Posterior cingulate gyrus (tissue), 11 donors: ENCODE results near the gene LEAP2.
A peak's percentile ranks its signal among the peaks of the same experiment; 100 is the strongest.
"Not testable (repeated sequence)": the region's sequence is repeated elsewhere in the genome, so short reads cannot be mapped to it uniquely, and the experiment has no call there.

ENCODE experiments used
- DNase-seq, 10 donors: peaks; one replicate each; pipeline versions ENCODE4 v3.0.0 to v3.0.0-alpha.2; 2020 to 2021; ENCODE audit warnings: mixed read lengths in 3 of 10
- intact Hi-C: fragments of 100-400 bp; cut with DNase I; formaldehyde crosslinking; loops from one replicate; pipeline ENCODE4 v1.15.1; 2023

Gene LEAP2

GRCh38 chr5:132839426-132840301 lies 33.8 kb upstream of the LEAP2 start:
- intact Hi-C loops: loop anchor here (10.0 kb wide), 1 partner anchor 125 kb away; the partner anchor contains the start of gene AFF4
- DNase-seq: no peak

GRCh38 chr5:132840313-132840712 lies 33.2 kb upstream of the LEAP2 start:
- DNase-seq: no peak
- intact Hi-C loops: no loop called here

GRCh38 chr5:132840896-132841295 lies 32.6 kb upstream of the LEAP2 start:
- DNase-seq: no peak

GRCh38 chr5:132841305-132841704 lies 32.2 kb upstream of the LEAP2 start:
- intact Hi-C loops: no loop called here
- DNase-seq: no peak

More at GRCh38 chr5:132840896-132841295, 32.6 kb upstream of the LEAP2 start:
- intact Hi-C loops: no loop called here

GRCh38 chr5:132848270-132848669 lies 25.2 kb upstream of the LEAP2 start:
- no peak for DNase-seq
- intact Hi-C loops: no loop called here

- DNase-seq: no peak
- intact Hi-C loops: no loop called here
These were observed 24.1 kb upstream of the LEAP2 start for GRCh38 chr5:132849347-132849746.

- no peak for DNase-seq
These were observed 23.4 kb upstream of the LEAP2 start for GRCh38 chr5:132850066-132850465.

GRCh38 chr5:132853323-132853722 lies 20.1 kb upstream of the LEAP2 start:
- DNase-seq: no peak
- intact Hi-C loops: no loop called here

More at GRCh38 chr5:132850066-132850465, 23.4 kb upstream of the LEAP2 start:
- intact Hi-C loops: no loop called here

GRCh38 chr5:132853790-132854189 lies 19.7 kb upstream of the LEAP2 start:
- intact Hi-C loops: no loop called here
- DNase-seq: no peak

- DNase-seq: no peak
- intact Hi-C loops: no loop called here
These were observed 19.2 kb upstream of the LEAP2 start for GRCh38 chr5:132854301-132854700.

GRCh38 chr5:132854992-132855391 lies 18.5 kb upstream of the LEAP2 start:
- DNase-seq, intact Hi-C loops: not testable (repeated sequence)

- intact Hi-C loops: no loop called here
- no peak for DNase-seq
These were observed 17.5 kb upstream of the LEAP2 start for GRCh38 chr5:132856011-132856410.

- intact Hi-C loops: loop anchor here (10.0 kb wide), 1 partner anchor 205 kb away; the partner anchor contains the start of gene IL13
- DNase-seq: no peak
These were observed 13.5 kb upstream of the LEAP2 start for GRCh38 chr5:132859889-132860437.

- intact Hi-C loops: loop anchor here (10.0 kb wide), 1 partner anchor 206 kb away; the partner anchor contains the start of gene IL13
- no peak for DNase-seq
These were observed 12.7 kb upstream of the LEAP2 start for GRCh38 chr5:132860742-132861141.

- intact Hi-C loops: loop anchor here (5.0 to 10.0 kb wide), 4 partner anchors 34 to 211 kb away; partner anchors contain the start of genes IL13, KIF3A and SHROOM1
- DNase-seq: no peak
These were observed 7.7 kb upstream of the LEAP2 start for GRCh38 chr5:132865668-132866341.

- intact Hi-C loops: loop anchor here (5.0 to 10.0 kb wide), 4 partner anchors 34 to 212 kb away; partner anchors contain the start of genes IL13, KIF3A and SHROOM1
- peak; percentile 95 to 100 (median 97) for DNase-seq
These were observed 7.0 kb upstream of the LEAP2 start, which contains the start of the genes GDF9 and UQCRQ for GRCh38 chr5:132866342-132867045. TSS of gene GDF9 (minus strand) at chr5:132866469. CDS start at chr5:132864533, 1,936 bp downstream. TSS of gene UQCRQ (plus strand) at chr5:132866642. CDS start at chr5:132866882, 240 bp downstream.

GRCh38 chr5:132867046-132867451 lies 6.4 kb upstream of the LEAP2 start:
- no peak for DNase-seq
- intact Hi-C loops: loop anchor here (5.0 to 10.0 kb wide), 4 partner anchors 35 to 212 kb away; partner anchors contain the start of genes IL13, KIF3A and SHROOM1

- no peak for DNase-seq
- intact Hi-C loops: loop anchor here (5.0 to 10.0 kb wide), 4 partner anchors 36 to 214 kb away; partner anchors contain the start of genes IL13, KIF3A and SHROOM1
These were observed 4.7 kb upstream of the LEAP2 start for GRCh38 chr5:132868754-132869153.

GRCh38 chr5:132870801-132871200 lies 2.7 kb upstream of the LEAP2 start:
- intact Hi-C loops: no loop called here
- DNase-seq: no peak
